ENCODE data around the gene LRRC61.
"Not testable (repeated sequence)": the region's sequence is repeated elsewhere in the genome, so short reads cannot be mapped to it uniquely, and the experiment has no call there.

LRRC61 gene

GRCh38 chr7:150322833-150323681 is at the start of gene LRRC61, which contains the start of gene ACTR3C:
TSS of gene LRRC61 (plus strand) at chr7:150323355. CDS start at chr7:150336862, 13,507 bp downstream.
TSS of gene ACTR3C (minus strand) at chr7:150323545. CDS start at chr7:150295296, 28,249 bp downstream.
- DNase-seq: peak; percentile 34

GRCh38 chr7:150276132-150276695 is 46.9 kb upstream of the LRRC61 start:
- not testable (repeated sequence) for DNase-seq

- not testable (repeated sequence) for DNase-seq
Measured at GRCh38 chr7:150278383-150278782, 44.8 kb upstream of the LRRC61 start.

- peak; percentile 27 for DNase-seq
Measured at GRCh38 chr7:150281681-150282403, 41.3 kb upstream of the LRRC61 start.

GRCh38 chr7:150283111-150283510 is 40.0 kb upstream of the LRRC61 start:
- not testable (repeated sequence) for DNase-seq

GRCh38 chr7:150283608-150284007 is 39.5 kb upstream of the LRRC61 start:
- DNase-seq: not testable (repeated sequence)

- not testable (repeated sequence) for DNase-seq
Measured at GRCh38 chr7:150285849-150286754, 37.1 kb upstream of the LRRC61 start.

- not testable (repeated sequence) for DNase-seq
Measured at GRCh38 chr7:150287815-150288214, 35.3 kb upstream of the LRRC61 start.

- not testable (repeated sequence) for DNase-seq
Measured at GRCh38 chr7:150288816-150289215, 34.3 kb upstream of the LRRC61 start.

GRCh38 chr7:150290317-150290716 is 32.8 kb upstream of the LRRC61 start:
- not testable (repeated sequence) for DNase-seq

- not testable (repeated sequence) for DNase-seq
Measured at GRCh38 chr7:150295027-150295426, 28.1 kb upstream of the LRRC61 start.

- not testable (repeated sequence) for DNase-seq
Measured at GRCh38 chr7:150295614-150296013, 27.5 kb upstream of the LRRC61 start.

- not testable (repeated sequence) for DNase-seq
Measured at GRCh38 chr7:150296802-150297201, 26.4 kb upstream of the LRRC61 start.

GRCh38 chr7:150297978-150298377 is 25.2 kb upstream of the LRRC61 start:
- not testable (repeated sequence) for DNase-seq

GRCh38 chr7:150302908-150303310 is 20.2 kb upstream of the LRRC61 start:
- DNase-seq: not testable (repeated sequence)

GRCh38 chr7:150304499-150305258 is 18.5 kb upstream of the LRRC61 start:
- DNase-seq: not testable (repeated sequence)

- DNase-seq: not testable (repeated sequence)
Measured at GRCh38 chr7:150305259-150305902, 17.8 kb upstream of the LRRC61 start.

GRCh38 chr7:150305903-150306284 is 17.3 kb upstream of the LRRC61 start:
- not testable (repeated sequence) for DNase-seq

- not testable (repeated sequence) for DNase-seq
Measured at GRCh38 chr7:150306377-150306776, 16.8 kb upstream of the LRRC61 start.

- DNase-seq: no peak
Measured at GRCh38 chr7:150307129-150307528, 16.0 kb upstream of the LRRC61 start.

GRCh38 chr7:150307904-150308303 is 15.3 kb upstream of the LRRC61 start:
- DNase-seq: no peak
